Measurements from ENCODE around the gene SLC25A33. TPM values are rescaled to one million over a fixed set of nuclear protein-coding genes. Genes with fewer than 3 reads are reported as not detected.

The SLC25A33 gene
- total RNA-seq, 2 experiments from 2014 or later = 4.1 to 4.4 TPM

GRCh38 chr1:9590945-9591668 lies 51.8 kb downstream of the SLC25A33 start:
- H3K4me1 Mint-ChIP-seq (ENCODE audit: low read depth) = peaks cover 35% of the 10 kb centered on the region
- H3K27me3 Mint-ChIP-seq (ENCODE audit: low read depth) = no peaks in the 10 kb centered on the region
- peaks cover 8% of the 10 kb centered on the region for H3K36me3 Mint-ChIP-seq (ENCODE audit: low read depth)
- ATAC-seq (no peak), DNase-seq (no peak)
- ChIA-PET POLR2A (no interaction called here), CTCF (interaction anchor here (0.8 to 2.1 kb wide), 3 partner anchors 25 to 100 kb away, joined by 3 to 13 read pairs (median 3); no protein-coding TSS in a partner anchor)
- H3K4me3 Mint-ChIP-seq = no peak overlapping the region
- H3K27ac Mint-ChIP-seq = peak overlapping the region; percentile 9
- no peaks in the 10 kb centered on the region for H3K9me3 Mint-ChIP-seq (ENCODE audit: insufficient read depth)

- no peak overlapping the region for H3K27ac Mint-ChIP-seq
- peaks cover 8% of the 10 kb centered on the region for H3K36me3 Mint-ChIP-seq (ENCODE audit: low read depth)
- no peaks in the 10 kb centered on the region for H3K27me3 Mint-ChIP-seq (ENCODE audit: low read depth)
- ATAC-seq (no peak), DNase-seq (no peak)
- CTCF ChIA-PET = interaction anchor here (1.1 to 2.6 kb wide), 2 partner anchors 24 to 101 kb away, joined by 3 to 10 read pairs; no protein-coding TSS in a partner anchor
- H3K4me1 Mint-ChIP-seq (ENCODE audit: low read depth) = peaks cover 35% of the 10 kb centered on the region
- POLR2A ChIA-PET = interaction anchor here (0.8 kb wide), 1 partner anchor 12 kb away, joined by 3 read pairs; no protein-coding TSS in a partner anchor
- no peak overlapping the region for H3K4me3 Mint-ChIP-seq
- H3K9me3 Mint-ChIP-seq (ENCODE audit: insufficient read depth) = no peaks in the 10 kb centered on the region
These were observed 52.6 kb downstream of the SLC25A33 start for GRCh38 chr1:9591669-9592509.

DNA sequence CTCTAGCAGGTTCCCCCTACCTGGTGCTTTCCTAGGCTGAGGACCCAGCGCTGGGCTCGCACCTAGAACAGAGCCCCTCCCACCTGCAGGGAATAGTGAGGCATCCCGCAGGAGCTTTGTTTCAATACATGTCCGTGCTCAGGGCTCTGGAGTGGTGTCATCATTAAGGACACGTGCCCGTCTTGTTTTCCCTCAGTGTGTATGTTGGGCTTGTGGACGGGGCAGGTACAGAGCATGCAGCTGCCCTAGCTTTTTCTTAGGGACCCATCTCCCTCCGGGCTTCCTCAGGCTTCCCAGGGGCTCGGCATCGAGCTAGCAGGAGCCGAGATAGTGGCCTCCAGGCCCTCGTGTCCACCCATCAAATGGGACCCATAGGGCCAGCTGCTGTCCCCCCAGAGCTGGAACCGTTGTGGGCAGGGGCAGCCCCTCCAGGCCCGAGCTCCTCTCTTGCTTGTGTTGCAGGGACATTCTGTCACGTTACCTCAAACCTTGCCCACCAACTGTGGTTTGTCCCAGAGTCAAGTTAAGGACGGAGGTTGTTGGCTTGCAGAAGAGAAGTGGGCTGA lies 53.3 kb downstream of the SLC25A33 start:
- Mint-ChIP-seq H3K36me3 (ENCODE audit: low read depth) (peaks cover 8% of the 10 kb centered on the region), H3K4me1 (ENCODE audit: low read depth) (peaks cover 35% of the 10 kb centered on the region), H3K27ac (peak overlapping the region; percentile 46), H3K9me3 (ENCODE audit: insufficient read depth) (no peaks in the 10 kb centered on the region), H3K4me3 (no peak overlapping the region), H3K27me3 (ENCODE audit: low read depth) (no peaks in the 10 kb centered on the region)
- ChIA-PET POLR2A (interaction anchor here (0.8 kb wide), 1 partner anchor 12 kb away, joined by 3 read pairs; no protein-coding TSS in a partner anchor), CTCF (interaction anchor here (1.0 to 2.6 kb wide), 4 partner anchors 23 to 129 kb away, joined by 3 to 10 read pairs (median 4); no protein-coding TSS in a partner anchor)
- DNase-seq = no peak
- ATAC-seq = no peak

GRCh38 chr1:9593147-9593491 lies 53.9 kb downstream of the SLC25A33 start:
- ChIA-PET CTCF (interaction anchor here (1.0 to 2.6 kb wide), 4 partner anchors 23 to 129 kb away, joined by 3 to 10 read pairs (median 4); no protein-coding TSS in a partner anchor), POLR2A (no interaction called here)
- H3K4me1 Mint-ChIP-seq (ENCODE audit: low read depth) = peaks cover 33% of the 10 kb centered on the region
- no peak for DNase-seq
- peaks cover 8% of the 10 kb centered on the region for H3K36me3 Mint-ChIP-seq (ENCODE audit: low read depth)
- no peak for ATAC-seq
- no peaks in the 10 kb centered on the region for H3K9me3 Mint-ChIP-seq (ENCODE audit: insufficient read depth)
- no peak overlapping the region for H3K4me3 Mint-ChIP-seq
- no peaks in the 10 kb centered on the region for H3K27me3 Mint-ChIP-seq (ENCODE audit: low read depth)
- peak overlapping the region; percentile 64 for H3K27ac Mint-ChIP-seq

DNA sequence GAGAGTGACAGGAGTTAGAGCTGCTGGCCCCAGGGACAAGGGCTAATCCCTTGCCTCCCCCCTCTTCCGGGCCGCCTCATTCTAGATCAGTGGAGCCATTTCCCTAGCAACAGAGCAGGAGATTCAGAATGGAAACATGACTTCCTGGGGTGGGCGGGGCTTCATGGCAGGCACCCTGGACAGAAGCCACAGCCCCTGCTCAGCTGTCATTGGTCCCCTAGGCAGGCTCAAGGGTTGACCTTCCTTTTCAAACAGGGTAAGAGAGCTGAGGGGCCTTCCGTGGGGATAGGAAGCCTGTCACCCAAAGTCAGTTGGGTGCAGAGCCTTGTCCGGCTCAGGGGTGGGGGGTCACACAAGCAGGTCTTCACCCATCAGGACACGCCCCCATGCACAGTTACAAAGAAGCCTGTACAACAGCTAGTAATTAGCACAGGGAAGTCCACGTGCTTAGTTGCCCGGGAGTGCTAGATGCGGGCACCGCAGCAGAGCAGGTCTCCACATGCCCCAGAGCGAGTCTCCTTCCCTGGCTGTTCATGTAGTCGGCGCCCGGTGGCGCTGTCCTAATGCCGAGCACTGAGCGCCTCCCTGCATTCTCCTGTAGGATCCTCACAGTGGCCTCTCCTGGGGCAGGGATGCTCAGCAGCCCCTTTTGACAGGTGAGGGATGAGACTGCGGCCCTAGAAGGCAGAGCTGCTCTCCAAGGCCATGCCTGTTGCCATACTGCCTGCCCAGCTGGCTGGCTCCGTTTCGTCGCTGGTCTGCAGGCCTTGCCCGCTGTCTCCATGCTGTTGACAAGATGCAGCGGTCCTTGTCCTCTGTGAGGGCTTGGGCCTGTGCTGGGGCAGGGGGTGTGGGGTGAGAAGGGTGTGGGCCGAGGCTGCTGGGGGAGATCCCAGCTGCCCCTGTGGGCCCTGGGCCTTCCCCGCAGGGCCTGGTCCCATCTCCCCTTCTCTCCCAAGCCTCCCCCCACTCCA lies 54.5 kb downstream of the SLC25A33 start:
- ATAC-seq (peak; percentile 25), DNase-seq (peak; percentile 74)
- no peak overlapping the region for H3K4me3 Mint-ChIP-seq
- H3K9me3 Mint-ChIP-seq (ENCODE audit: insufficient read depth) = no peaks in the 10 kb centered on the region
- H3K27ac Mint-ChIP-seq = peak overlapping the region; percentile 64
- POLR2A ChIA-PET = no interaction called here
- peaks cover 31% of the 10 kb centered on the region for H3K4me1 Mint-ChIP-seq (ENCODE audit: low read depth)
- CTCF ChIA-PET = interaction anchor here (1.0 to 2.6 kb wide), 4 partner anchors 22 to 128 kb away, joined by 3 to 10 read pairs (median 4); no protein-coding TSS in a partner anchor
- peaks cover 8% of the 10 kb centered on the region for H3K36me3 Mint-ChIP-seq (ENCODE audit: low read depth)
- H3K27me3 Mint-ChIP-seq (ENCODE audit: low read depth) = no peaks in the 10 kb centered on the region

- ChIA-PET CTCF (no interaction called here), POLR2A (no interaction called here)
- H3K9me3 Mint-ChIP-seq (ENCODE audit: insufficient read depth) = no peaks in the 10 kb centered on the region
- ATAC-seq (no peak), DNase-seq (no peak)
- no peak overlapping the region for H3K4me3 Mint-ChIP-seq
- peaks cover 8% of the 10 kb centered on the region for H3K36me3 Mint-ChIP-seq (ENCODE audit: low read depth)
- no peaks in the 10 kb centered on the region for H3K27me3 Mint-ChIP-seq (ENCODE audit: low read depth)
- peaks cover 28% of the 10 kb centered on the region for H3K4me1 Mint-ChIP-seq (ENCODE audit: low read depth)
- H3K27ac Mint-ChIP-seq = no peak overlapping the region
These were observed 55.3 kb downstream of the SLC25A33 start for GRCh38 chr1:9594471-9595155.

DNA sequence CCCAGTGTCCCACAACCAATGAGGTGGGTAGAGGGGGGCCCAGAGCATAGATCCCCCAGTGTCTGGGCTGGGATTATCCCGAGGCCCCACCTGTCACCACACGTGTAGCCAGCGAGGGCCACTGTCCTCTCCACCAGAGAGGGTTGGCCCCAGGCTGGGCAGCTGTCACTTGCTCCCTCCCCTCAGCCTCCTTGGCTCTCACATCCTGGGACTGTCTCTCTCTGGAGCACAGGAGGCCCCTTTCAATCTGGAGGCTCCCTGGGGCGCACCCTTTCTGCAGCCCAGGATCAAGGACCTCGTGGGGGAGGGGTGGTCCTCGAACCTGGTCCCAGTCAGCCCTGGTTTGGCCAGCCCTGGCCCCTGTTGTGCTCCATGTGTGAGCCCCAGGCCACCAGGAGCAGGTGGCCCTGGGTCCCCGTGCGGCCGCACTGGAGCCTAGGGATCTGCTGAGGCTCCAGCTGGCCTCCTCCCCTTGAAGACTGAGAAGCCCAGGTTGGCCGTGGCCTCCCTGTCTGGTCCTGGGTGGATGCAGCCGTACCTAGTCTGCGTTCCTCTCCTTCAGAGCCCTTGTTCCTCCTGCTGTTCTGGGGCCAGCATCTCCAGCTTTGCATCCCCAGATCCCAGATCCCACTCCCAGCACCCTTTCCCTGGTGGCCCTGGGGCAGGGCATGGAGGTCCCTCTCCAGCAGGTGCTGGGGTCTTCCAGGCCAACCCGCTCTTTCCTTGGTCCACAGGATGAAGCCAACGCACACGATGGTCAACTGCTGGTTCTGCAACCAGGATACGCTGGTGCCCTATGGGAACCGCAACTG lies 56.1 kb downstream of the SLC25A33 start:
- Mint-ChIP-seq H3K9me3 (ENCODE audit: insufficient read depth) (no peaks in the 10 kb centered on the region), H3K4me3 (no peak overlapping the region), H3K36me3 (ENCODE audit: low read depth) (peaks cover 8% of the 10 kb centered on the region), H3K4me1 (ENCODE audit: low read depth) (peaks cover 22% of the 10 kb centered on the region), H3K27ac (peak overlapping the region; percentile 61), H3K27me3 (ENCODE audit: low read depth) (no peaks in the 10 kb centered on the region)
- POLR2A ChIA-PET = no interaction called here
- DNase-seq (no peak), ATAC-seq (no peak)
- CTCF ChIA-PET = no interaction called here

DNA sequence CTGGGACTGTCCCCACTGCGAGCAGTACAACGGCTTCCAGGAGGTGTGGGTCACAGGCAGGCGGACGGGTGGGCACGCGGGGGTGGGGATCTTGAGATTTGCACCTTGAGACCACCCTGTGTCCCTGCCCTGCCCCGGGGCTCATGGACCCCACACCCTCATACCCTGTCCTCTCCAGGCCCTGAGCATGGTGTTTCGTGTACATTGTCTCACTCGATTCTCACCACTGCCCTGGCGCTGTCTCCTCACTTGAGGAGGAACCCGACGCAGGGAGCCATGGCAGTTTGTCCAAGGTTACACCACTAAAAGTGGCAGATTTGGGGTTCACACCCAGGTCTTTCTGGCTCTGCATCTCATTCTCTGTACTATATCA lies 56.7 kb downstream of the SLC25A33 start:
- no peak overlapping the region for H3K27ac Mint-ChIP-seq
- no peaks in the 10 kb centered on the region for H3K27me3 Mint-ChIP-seq (ENCODE audit: low read depth)
- H3K4me3 Mint-ChIP-seq = no peak overlapping the region
- CTCF ChIA-PET = interaction anchor here (1.2 kb wide), 1 partner anchor 19 kb away, joined by 4 read pairs; no protein-coding TSS in a partner anchor
- no peaks in the 10 kb centered on the region for H3K9me3 Mint-ChIP-seq (ENCODE audit: insufficient read depth)
- ATAC-seq (no peak), DNase-seq (no peak)
- H3K4me1 Mint-ChIP-seq (ENCODE audit: low read depth) = peaks cover 16% of the 10 kb centered on the region
- POLR2A ChIA-PET = interaction anchor here (1.0 kb wide), 1 partner anchor 12 kb away, joined by 3 read pairs; no protein-coding TSS in a partner anchor
- H3K36me3 Mint-ChIP-seq (ENCODE audit: low read depth) = peaks cover 6% of the 10 kb centered on the region

DNA sequence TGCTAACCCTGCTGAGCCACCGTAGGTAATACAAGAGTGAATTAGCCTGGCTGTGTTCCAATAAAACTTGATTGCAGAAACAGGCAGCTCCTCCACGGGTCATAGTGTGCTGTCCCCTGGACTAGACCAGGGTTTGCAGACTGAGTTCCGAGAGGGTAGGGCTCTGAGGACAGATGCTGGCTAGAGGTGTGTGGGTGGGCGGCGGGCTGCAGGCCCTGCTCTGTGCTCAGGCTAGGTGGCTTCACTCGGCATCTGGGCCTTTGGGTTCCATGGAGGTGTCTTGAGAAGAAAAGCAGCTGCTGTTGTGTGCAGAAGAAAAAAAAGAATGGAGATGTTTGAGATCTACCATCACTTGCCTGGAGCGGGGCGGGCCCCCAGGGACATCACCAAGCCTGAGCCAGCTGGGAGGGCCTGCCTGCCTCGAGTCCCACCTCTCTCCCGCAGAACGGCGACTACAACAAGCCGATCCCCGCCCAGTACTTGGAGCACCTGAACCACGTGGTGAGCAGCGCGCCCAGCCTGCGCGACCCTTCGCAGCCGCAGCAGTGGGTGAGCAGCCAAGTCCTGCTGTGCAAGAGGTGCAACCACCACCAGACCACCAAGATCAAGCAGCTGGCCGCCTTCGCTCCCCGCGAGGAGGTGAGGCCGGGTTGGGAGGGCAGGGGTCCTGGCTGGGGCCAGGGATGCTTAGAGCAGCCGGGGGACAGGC lies 57.3 kb downstream of the SLC25A33 start:
- Mint-ChIP-seq H3K36me3 (ENCODE audit: low read depth) (peaks cover 8% of the 10 kb centered on the region), H3K27me3 (ENCODE audit: low read depth) (no peaks in the 10 kb centered on the region), H3K4me1 (ENCODE audit: low read depth) (peaks cover 14% of the 10 kb centered on the region), H3K9me3 (ENCODE audit: insufficient read depth) (no peaks in the 10 kb centered on the region), H3K27ac (no peak overlapping the region), H3K4me3 (no peak overlapping the region)
- POLR2A ChIA-PET = interaction anchor here (1.0 kb wide), 1 partner anchor 11 kb away, joined by 3 read pairs; no protein-coding TSS in a partner anchor
- ATAC-seq (no peak), DNase-seq (no peak)
- CTCF ChIA-PET = interaction anchor here (0.9 to 1.2 kb wide), 2 partner anchors 8 to 19 kb away, joined by 4 read pairs; partner anchors contain the start of gene TMEM201

Data from activated CD8-positive, alpha-beta T cell treated with anti-CD3 and anti-CD28 coated beads, Interleukin-2, amount 10 ng/mL, durations not matched to agents 7 days and 5 days (primary cell).